Tongue (tissue), 2 donors: Measurements from ENCODE around the gene ITPR1. TPM values are rescaled to one million over a fixed set of nuclear protein-coding genes. Genes with fewer than 3 reads are reported as not detected.

Experiments used
- DNase-seq: peaks from one replicate; pipeline ENCODE4 v3.0.0-alpha.2; 2015
- total RNA-seq: library from RNA; depleted of rRNA; stranded (reverse); fragments of >200 nt; gene quantifications from one replicate; pipeline ENCODE4 v1.2.3, GENCODE V29; 2014

The ITPR1 gene
- total RNA-seq, 1 donor from 2014 or later = 47.3 TPM

DNA sequence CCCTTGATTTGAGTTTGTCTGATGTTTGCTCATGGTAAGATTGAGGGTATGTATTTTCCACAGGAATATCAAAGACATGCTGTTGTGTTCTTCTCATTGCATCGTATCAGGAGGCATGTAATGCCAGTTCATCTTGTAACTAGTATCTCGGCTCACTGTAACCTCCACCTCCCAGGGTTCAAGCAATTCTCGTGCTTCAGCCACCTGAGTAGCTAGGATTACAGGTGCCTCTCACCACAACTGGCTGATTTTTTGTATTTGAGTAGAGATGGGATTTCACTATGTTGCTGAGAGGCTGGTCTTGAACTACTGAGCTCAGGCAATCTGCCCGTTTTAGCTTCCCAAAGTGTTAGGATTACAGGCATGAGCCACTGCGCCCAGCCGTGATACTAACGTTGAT is 323.2 kb downstream of the ITPR1 start:
- no peak for DNase-seq

DNA sequence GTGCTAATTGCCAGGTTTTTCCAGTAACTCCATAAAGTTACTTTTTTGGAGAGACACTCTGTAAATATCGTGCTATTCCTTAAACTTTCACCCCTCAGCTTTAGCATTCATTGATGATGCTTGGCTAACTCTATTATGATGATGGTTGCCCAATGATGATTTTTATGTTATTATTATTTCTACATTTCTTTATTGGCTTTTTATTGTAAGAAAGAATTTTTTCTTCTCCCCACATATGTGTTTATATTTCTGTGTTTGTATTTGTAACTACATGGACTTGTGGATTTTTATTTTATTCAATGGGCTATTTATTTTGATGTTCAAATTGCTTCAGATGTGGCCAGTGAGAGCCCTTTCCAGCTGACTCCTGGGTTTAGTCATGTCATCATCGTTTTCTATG is 323.6 kb downstream of the ITPR1 start:
- DNase-seq = no peak

DNA sequence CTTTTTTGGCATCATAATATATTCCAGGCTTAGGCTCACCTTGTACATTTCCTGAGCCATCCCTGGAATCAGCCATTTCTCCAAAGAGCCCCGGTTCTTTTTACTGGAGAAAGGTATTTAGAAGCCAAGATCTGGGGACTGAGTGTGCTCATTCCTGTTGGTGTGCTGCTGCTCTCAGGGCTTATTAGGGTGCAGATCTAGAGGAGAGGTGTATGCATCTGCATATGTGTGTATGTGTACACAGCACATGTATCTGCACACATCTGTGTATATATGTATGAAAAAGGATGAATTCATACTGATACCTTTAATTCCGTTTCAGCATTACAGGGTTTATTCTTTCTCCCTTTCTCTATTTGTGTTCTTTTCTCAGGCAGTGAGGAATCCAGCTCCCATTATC is 324.0 kb downstream of the ITPR1 start:
- no peak for DNase-seq

DNA sequence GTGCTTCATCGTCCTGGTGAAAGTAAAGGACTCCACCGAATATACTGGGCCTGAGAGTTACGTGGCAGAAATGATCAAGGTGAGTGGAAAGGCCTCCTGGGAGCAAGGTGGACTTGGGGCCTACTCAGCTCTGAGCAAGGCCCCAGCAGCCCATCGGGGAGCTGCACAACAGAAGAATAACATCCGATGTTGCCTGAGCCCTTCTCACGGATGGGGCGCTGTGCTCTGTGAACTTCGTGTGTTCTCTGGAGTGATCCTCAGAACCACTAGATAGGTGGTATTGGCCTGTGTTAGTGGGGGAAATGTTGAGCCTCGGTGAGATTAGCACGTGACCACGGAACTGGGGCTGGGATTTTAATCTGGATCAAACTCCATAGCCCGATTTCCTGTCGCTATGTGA is 325.0 kb downstream of the ITPR1 start:
- no peak for DNase-seq

DNA sequence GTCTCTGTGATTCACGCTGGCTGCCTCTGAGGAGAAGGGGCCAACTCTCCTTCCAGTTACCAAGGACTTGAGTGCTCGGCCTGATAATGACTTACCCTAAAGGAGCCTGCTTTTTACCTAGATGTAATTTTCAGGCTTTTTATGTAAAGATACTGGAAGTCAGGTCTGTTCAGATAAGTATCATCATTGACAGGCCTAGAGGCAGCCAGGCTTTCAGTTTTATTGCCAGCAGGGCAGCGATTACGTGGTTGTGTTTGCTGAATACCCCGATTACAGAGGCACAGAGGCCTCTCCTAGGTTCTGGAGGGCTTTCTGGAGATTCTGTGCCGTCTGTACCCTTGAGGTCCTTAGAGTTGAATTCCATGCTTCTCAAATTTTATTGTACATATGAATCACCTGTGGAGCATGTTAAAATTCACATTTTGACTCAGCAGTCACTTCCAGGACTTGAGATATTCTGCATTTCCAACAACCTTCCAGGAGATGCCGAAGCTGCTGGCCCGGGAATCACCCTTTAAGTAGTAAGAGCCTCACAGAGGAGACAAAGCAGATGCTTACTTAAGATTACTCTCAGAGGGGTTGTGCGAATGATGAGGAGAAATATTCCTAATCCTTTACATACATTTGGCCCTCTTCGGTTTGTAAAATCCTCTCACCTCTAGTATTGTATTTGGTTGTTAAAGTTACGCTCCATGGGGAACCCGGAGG is 326.0 kb downstream of the ITPR1 start:
- no peak for DNase-seq

DNA sequence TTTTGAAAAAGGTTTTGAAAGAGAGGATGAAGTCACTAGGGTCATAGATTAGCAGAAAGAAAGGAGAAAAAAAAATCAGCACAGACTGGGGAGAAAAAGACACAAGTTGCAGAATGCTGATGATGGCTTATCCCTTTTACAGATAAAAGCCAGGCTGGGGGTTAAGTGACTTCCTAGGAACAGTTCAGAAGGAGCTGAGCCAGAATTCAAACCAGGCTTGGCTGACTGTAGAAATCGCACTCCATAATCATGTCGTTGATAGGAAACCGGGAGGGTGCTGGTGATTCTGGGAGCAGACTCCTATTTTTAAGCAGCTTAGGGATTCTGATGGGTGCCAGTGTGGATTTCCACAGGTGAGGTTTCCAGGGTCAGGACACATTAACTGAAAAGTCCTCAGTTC is 326.6 kb downstream of the ITPR1 start:
- no peak for DNase-seq

DNA sequence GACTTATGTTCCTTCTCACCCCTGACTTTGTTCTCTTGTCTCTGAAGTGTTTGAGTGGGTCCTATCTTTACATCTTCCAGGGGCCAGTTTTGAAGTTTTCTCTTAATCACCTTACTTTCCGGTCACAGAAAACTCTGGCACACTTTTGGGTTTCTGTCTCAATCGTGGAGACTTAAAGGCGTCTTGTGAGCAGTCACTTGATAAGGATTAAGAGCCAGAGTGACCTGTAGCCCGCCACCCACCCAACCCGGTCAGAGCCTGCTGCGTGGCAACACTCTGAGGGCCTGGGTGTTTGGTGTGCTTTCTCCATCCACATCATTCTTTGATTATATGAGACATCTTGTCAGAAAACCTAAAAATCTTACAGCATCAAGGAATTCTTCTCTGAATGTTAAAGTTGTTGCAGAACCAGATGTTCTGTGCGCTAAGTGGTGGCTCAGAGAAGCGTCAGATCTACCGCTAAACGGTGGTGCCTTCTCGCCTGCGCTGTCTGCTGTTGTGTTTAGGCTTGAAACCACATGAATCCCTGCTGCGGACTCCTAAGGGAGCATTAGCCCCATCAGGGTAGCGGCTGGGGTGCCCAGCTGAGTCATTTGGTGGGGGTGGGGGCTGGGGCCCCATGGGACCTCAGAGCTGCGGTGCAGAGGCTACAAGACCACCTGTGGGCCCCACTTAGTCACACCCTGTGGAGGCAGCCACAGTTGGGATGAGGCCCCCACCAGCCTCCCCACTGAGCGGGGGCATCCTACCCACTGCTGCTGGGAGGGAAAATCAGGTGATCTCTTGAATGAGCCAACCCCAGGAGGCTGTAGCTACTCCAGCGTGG is 327.4 kb downstream of the ITPR1 start:
- DNase-seq = no peak

DNA sequence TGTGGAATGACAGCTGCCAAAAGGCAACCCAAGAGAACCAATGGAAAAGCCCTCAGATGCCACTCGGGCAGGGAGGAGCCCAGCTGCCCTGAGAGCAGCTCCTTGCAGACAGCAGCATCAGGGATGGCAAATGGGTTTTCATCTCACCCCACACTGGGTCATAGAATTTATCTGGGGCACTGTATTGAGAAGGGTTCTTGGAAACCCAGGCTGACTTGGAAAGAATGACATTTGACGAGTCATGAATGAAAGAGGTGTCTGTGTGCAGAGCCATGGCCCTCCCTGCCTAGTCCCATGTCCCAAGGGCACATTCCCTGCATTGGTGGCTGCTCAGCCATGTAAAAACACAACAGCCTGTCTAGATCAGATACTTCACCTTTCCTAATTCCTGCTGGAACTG is 328.2 kb downstream of the ITPR1 start:
- no peak for DNase-seq

DNA sequence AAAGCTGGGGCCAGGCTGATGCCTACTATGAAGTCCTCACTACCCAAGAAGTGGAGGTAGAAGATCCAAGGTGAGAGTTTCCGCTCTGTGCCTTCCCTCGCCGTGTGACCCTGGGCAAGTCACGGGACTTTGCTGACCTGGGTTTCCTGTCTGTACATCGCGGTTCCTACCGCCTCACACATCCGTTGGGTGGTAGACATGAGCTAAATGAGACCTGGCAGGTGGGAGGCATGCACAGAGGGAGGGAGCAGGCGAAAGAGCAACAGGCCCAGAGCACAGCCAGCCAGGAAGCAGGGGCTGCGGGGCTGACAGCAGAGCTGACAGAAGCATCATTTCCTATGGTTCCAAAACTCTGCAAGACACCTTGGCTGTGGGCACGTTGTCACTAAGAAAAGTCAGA is 328.8 kb downstream of the ITPR1 start:
- no peak for DNase-seq

DNA sequence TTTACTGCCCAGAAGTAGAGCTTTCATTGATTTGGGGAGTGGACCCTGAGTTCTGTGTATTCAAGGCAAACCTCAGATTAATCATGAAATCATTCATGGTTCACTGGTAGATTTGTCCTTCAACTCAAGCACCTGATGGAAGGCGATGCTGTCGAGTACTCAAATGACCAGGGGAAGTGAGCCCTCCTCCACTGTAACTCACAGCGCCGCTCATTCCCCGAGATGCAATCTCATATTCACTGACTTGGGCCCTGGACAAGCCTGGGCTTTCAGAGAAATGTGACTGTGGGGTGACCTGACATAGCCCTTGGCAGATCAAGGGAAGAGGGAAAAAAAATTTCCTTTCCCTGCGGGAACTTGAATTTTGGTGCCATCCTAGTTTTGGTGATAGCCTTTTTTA is 329.4 kb downstream of the ITPR1 start:
- DNase-seq = no peak

DNA sequence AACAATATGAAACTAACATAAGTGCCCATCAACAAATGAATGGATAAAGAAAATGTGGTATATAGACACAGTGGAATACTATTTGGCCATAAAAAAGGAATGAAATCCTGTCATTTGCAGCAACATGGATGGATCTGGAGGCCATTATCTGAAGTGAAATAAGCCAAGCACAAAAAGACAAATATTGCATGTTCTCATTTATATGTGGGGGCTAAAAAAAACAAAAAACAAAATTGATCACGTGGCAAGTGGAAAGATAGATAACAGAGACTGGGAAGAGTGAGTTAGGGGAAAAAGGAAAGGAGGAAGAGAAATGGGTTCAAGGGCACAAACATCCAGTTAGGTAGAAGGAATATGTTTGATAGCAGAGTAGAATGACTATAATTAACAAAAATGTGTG is 330.2 kb downstream of the ITPR1 start:
- no peak for DNase-seq

DNA sequence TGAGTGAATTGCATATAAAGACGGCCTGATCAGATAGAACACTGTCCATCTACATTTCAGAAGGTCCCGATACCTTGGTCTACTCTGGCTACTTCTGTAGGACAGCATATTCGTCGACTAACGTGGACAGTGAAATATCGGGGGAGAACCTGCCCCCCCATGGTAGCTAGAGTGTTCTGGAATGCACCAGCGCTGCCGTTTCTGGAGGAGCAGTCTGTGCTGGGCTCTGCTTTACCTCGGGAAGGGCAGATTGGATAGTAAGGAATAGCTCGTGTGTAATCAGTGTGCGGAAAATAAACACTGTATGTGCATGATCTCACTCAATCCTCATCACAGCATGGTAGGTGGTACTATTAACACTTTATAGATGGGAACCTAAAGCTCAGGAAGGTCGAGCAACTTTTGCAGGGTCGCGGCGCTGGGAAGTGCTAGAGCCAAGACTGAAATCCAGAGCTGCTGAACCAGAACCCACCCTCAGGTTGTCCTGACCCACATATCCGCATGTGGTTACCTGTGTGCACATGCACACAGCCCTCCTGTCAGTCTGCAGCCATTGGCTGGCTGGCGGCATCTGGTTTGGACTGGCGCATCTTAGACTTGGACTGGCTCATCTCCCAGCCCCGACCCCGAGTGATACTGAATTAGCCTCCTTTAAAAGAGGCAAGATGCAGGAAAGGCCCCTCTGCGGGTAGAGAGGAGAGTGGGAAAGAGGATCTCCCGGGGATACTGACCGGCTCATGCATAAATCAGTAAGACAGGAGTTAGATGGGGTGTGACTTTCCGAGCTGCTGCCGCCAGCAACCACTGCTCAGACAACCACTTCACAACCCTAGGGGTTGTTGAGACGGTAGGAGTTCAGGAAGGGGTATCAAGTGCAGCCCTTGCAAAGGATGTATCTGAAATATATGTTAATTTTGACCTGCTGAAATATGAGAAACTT is 331.1 kb downstream of the ITPR1 start:
- DNase-seq = no peak

DNA sequence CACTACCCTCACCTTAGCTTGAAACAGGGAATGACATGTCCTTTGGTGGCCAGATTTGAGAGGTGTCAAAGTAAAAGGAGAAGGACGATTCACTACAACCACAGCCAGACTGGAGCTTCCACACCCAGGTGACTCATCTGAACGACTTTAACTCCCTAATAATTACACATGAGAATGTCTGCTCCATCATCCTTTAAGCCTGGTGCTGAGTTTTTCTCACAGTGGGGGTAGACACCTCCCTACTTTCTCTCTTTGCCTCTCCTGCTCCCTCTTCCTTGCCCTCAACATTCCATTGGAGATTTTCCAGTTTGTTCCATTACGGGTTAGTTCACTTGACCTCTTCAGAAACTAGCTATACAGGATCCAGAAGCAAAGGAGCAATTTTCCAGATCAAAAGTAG is 331.8 kb downstream of the ITPR1 start:
- no peak for DNase-seq

DNA sequence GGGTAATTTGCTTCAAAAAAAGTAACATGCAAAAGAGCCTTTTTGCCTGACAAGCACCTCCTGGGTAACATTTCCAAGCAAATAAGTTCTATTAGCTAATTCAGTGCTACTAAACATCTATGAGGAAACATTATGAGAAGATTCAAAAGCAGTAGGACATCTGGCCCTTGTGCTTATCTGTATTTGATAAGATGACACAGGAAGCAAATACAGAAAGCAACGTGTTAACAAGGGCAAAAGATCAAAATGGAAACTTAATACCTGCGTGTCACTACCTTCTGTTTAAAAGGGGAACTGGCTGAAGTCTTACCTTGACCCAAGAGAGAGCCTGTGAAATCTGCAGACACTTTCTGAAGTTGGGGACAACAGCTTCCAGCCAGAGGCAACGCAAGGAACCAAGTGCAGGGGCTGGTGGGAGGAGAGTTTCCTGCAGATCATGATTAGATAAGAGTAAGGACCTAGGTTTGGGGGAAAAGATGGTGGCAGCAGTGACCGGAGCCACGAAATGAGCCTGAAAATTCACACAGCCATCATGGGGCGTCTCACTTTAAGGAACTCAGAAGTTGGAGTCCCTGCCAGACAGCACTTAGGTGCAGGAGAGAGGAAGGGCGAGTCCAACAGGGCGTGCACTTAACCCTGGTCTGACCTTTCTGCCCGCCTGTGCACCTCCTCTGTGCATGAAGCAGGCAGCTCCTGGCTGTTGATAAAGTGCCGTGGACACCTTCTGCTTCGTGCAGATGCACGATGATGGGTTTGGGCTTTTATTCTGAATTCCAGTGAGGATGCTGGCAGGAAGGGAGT is 332.5 kb downstream of the ITPR1 start:
- no peak for DNase-seq

DNA sequence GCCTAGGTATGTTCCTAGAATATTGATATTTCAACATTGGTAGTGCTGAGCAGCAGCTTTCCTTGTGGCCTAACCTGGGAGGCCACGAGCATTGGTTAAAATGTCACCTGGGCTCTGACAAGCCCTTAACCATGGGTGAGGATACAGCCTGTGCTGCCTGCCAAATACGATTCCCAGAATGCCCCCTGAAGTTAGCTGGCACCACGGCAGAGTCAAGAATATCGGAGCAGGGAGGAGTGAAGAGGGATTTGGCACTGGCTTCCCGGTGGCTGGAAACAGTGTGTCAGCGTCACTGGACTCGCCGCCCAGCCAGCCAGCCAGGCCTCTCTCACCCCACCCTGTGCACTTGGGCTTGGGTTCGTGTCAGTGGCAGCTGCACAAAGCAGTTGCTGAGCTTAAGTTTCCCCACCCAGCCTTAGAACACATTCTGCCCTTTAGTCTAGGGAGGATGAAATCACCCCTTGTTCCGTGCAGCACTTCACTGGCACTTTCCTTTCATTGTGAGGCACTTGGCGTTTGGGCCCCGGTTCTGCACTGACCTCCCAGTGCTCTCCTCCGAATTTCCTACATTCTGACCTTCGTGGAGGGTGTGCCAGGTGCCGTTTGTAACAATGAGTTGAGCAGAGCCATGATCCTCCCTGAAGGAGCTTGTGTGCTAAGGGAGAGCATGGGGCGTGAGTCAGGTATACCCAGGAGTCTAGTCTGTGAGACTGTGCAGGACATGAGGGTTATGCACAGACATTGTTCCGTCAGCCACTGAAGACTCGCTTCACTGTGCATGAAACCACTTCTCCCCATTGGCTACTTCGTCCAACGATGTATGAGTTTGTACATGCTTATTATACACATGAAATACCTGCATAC is 333.3 kb downstream of the ITPR1 start:
- DNase-seq = peak; percentile 96

DNA sequence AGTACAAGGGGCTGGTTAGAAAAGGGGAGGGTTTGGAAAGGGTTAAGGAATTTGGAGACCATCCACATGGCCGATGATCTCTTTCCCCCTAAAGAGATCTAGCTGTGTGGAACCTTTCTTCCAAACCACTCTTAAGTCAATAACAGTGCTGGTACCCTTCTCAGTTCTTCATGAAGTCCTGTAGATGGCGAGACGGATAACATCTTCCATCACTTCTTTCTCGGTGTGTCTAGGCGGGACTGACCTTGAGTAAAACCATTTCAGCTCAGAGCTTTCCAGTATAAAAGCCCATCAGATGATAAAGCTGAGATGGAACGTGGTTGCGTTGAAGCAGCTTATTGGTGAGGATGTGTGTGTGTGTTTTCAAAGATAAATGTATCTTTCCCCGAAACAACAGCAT is 334.6 kb downstream of the ITPR1 start:
- no peak for DNase-seq

DNA sequence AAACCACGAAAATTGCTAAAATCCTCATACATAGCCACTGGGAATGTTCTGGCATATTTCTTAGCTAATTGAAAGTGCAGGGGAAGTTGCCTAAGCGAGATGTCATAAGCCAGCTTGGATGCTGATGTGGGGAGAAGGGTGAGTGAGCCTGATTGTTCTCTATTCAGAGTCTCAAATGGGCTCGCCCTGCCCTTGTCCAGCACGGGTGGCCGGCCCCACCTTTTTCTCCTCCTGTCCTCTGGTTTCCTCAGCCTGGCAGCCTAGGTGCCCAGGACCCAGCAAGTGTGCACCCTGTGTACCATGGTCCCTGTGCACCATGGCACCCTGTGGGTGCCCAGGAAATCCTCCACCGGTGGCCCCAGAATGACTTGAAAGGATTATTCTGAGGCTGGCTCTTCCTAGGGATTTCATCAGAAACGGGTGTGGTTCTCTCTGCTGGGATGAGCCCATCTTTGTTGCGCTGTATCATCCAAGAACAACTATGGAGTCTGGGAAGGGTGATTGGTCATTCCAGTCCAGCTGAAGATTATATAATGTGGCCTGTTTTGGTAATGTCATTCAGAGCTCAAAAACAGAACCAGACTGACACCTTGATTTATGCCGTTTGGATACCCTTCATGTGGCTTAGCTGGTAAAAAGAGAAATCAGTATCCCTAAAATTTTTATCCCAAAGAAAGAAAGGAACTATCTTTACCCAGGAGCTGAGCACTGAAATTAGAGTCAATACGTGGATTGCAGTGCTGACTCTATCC is 335.3 kb downstream of the ITPR1 start:
- DNase-seq = no peak

DNA sequence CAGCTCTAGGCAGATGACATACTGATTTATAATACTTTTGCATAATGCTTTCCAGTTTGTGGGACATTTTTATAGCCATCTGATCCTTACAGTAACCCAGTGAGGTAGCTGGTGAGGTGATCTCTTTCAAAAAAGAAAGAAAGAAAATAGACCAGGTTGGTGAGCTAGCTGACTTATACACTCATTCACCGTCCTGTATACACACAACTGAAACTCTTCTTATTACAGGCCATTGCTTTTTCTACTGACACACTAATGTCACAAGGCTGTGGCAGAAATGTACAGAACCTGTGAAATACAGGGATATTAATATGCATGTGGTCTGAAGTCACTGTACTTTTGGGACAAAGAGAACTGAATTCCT is 335.9 kb downstream of the ITPR1 start:
- DNase-seq = no peak

DNA sequence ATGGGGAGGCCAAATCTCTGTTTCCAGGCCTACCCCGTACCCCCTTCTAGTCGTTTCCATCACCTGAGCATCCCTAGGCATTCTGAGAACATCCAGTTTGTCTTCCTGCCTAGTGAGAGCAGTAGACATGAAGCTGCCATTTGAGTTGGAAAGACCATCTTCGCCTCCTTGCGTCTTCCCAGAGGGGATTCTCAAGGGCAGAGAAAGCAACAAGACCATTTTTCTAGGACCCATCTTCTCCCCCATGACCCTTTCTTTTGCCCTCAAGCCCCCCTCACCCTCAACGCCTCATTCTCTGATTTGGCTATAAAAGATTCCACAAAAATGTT is 337.4 kb downstream of the ITPR1 start:
- no peak for DNase-seq

DNA sequence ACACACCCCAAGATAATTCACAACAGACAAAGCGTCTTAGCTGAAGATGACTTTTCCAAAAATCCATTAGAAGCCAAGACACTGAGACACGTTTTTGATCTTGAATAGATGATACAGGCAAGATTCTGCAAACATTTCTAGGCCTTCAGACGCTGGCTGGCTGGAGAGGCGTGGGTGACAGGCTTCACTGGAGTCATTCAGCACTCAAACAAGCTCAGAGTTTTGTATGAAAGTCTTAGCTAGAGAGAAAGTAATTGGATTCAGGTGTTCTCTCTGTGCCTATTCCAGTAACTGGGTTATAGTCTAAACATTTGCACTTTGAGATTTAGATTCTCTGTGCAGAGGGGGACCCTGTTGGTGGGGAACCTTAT is 338.4 kb downstream of the ITPR1 start:
- DNase-seq = no peak

DNA sequence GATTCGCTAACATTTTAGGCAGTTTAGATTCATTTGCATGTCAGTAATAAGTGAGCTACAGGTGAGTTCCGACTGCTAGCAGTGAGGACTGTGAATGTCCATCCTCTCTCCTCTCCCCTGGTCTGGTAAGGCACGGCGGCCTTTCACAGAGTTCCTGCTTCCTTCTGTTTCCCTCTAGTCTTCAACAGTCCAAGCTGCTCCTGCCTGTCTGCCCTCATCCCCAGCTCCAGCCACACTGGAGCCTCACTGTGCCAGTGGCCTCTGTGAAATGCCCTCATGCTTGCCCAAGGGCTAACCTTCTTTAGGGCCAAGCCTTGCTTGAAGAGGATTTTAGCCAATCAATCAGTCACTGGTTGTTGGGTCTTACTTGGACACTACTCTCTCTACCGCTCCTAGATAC is 340.3 kb downstream of the ITPR1 start:
- DNase-seq = no peak
